ENCODE data around the gene UTY. TPM values are rescaled to one million over a fixed set of nuclear protein-coding genes. Genes with fewer than 3 reads are reported as not detected.

Gene UTY
- total RNA-seq (2014; rRNA removed) (not detected in 2 replicates), Bru-seq, nascent RNA (percentile 4 among the genes with signal in this experiment), BruChase-seq, experiment 1, labeled RNA remaining after a 6-hour chase (percentile 3 among the genes with signal in this experiment), BruChase-seq, experiment 2, labeled RNA remaining after a 2-hour chase (percentile 3 among the genes with signal in this experiment)
- long read RNA-seq = 0 reads

- H3K27ac ChIP-seq (ENCODE audit: low read length) = no peak within 1 kb of the TSS
- H3K9ac ChIP-seq (ENCODE audit: low read length) = no peak within 1 kb of the TSS
- no peak for ATAC-seq
- ChIA-PET CTCF (no interaction called here), POLR2A (ENCODE audit: unreplicated experiment) (no interaction called here)
- H3F3A ChIP-seq (ENCODE audit: low read length, unreplicated experiment) = no peaks in the 10 kb centered on the region
- no TSS peak for BruUV-seq (replicated peaks)
- H3K9me2 ChIP-seq (replicated peaks; ENCODE audit: low read length) = no peaks in the 10 kb centered on the region
- H3K27me3 ChIP-seq (ENCODE audit: low read length) = no peaks in the 10 kb centered on the region
- no peak for TF ChIP-seq EZH2phosphoT487 (IDR thresholded peaks at IDR 0.05; ENCODE audit: borderline replicate concordance, low read length)
- TF ChIP-seq, protein P1, sequence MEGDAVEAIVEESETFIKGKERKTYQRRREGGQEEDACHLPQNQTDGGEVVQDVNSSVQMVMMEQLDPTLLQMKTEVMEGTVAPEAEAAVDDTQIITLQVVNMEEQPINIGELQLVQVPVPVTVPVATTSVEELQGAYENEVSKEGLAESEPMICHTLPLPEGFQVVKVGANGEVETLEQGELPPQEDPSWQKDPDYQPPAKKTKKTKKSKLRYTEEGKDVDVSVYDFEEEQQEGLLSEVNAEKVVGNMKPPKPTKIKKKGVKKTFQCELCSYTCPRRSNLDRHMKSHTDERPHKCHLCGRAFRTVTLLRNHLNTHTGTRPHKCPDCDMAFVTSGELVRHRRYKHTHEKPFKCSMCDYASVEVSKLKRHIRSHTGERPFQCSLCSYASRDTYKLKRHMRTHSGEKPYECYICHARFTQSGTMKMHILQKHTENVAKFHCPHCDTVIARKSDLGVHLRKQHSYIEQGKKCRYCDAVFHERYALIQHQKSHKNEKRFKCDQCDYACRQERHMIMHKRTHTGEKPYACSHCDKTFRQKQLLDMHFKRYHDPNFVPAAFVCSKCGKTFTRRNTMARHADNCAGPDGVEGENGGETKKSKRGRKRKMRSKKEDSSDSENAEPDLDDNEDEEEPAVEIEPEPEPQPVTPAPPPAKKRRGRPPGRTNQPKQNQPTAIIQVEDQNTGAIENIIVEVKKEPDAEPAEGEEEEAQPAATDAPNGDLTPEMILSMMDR (conservative IDR thresholded peaks at IDR 0.05; ENCODE audit: low read depth, low read length) = no peak
- no peak for TF ChIP-seq EZH2 (IDR thresholded peaks at IDR 0.05; ENCODE audit: low read length, unreplicated experiment)
- no peaks in the 10 kb centered on the region for H3K36me3 ChIP-seq (ENCODE audit: low read depth, low read length)
- intact Hi-C loops (cut with micrococcal nuclease) = no loop called here
- H2AFZ ChIP-seq (ENCODE audit: low read length) = no peak within 1 kb of the TSS
- no peaks in the 10 kb centered on the region for H4K20me1 ChIP-seq (ENCODE audit: low read length)
- H3K4me3 ChIP-seq (ENCODE audit: low read length) = no peak within 1 kb of the TSS
- no peaks in the 10 kb centered on the region for H3K4me1 ChIP-seq (ENCODE audit: insufficient read depth, low read length)
- H3K9me3 ChIP-seq (ENCODE audit: low read length) = no peaks in the 10 kb centered on the region
- H3K79me2 ChIP-seq (ENCODE audit: low read length) = no peaks in the 10 kb centered on the region
- no peak within 1 kb of the TSS for H3K4me2 ChIP-seq (ENCODE audit: low read length)
- DNase-seq = no peak
Measured at GRCh38 chrY:13479828-13480227, at the start of gene UTY. Gene UTY (minus strand): TSS chrY:13480033. CDS start chrY:13479665, 368 bp downstream.

- no peak overlapping the region for H3K4me3 ChIP-seq (ENCODE audit: low read length)
- H2AFZ ChIP-seq (ENCODE audit: low read length) = no peak overlapping the region
- DNase-seq = no peak
- no TSS peak for BruUV-seq (replicated peaks)
- H3K27ac ChIP-seq (ENCODE audit: low read length) = no peak overlapping the region
- H3K36me3 ChIP-seq (ENCODE audit: low read depth, low read length) = no peaks in the 10 kb centered on the region
- H3K4me2 ChIP-seq (ENCODE audit: low read length) = no peak overlapping the region
- TF ChIP-seq EZH2 (IDR thresholded peaks at IDR 0.05; ENCODE audit: low read length, unreplicated experiment) = no peak
- no peak for TF ChIP-seq EZH2phosphoT487 (IDR thresholded peaks at IDR 0.05; ENCODE audit: borderline replicate concordance, low read length)
- TF ChIP-seq, protein P1 (conservative IDR thresholded peaks at IDR 0.05; ENCODE audit: low read depth, low read length) = no peak
- no peak for ATAC-seq
- no peak overlapping the region for H3K9ac ChIP-seq (ENCODE audit: low read length)
- CTCF ChIA-PET = no interaction called here
- POLR2A ChIA-PET (ENCODE audit: unreplicated experiment) = no interaction called here
- no peaks in the 10 kb centered on the region for H3K9me3 ChIP-seq (ENCODE audit: low read length)
- H3K4me1 ChIP-seq (ENCODE audit: insufficient read depth, low read length) = no peaks in the 10 kb centered on the region
- no peaks in the 10 kb centered on the region for H3F3A ChIP-seq (ENCODE audit: low read length, unreplicated experiment)
- no peaks in the 10 kb centered on the region for H3K79me2 ChIP-seq (ENCODE audit: low read length)
- intact Hi-C loops (cut with micrococcal nuclease) = no loop called here
- H3K27me3 ChIP-seq (ENCODE audit: low read length) = no peaks in the 10 kb centered on the region
- H4K20me1 ChIP-seq (ENCODE audit: low read length) = no peaks in the 10 kb centered on the region
- H3K9me2 ChIP-seq (replicated peaks; ENCODE audit: low read length) = no peaks in the 10 kb centered on the region
Measured at GRCh38 chrY:13520474-13520873, 40.6 kb upstream of the UTY start.

GRCh38 chrY:13501215-13501614, 21.4 kb upstream of the UTY start:
- Histone ChIP-seq H3K79me2 (ENCODE audit: low read length) (no peaks in the 10 kb centered on the region), H4K20me1 (ENCODE audit: low read length) (no peaks in the 10 kb centered on the region), H3F3A (ENCODE audit: low read length, unreplicated experiment) (no peaks in the 10 kb centered on the region), H3K4me2 (ENCODE audit: low read length) (no peak overlapping the region), H3K4me3 (ENCODE audit: low read length) (no peak overlapping the region), H3K9me2 (replicated peaks; ENCODE audit: low read length) (no peaks in the 10 kb centered on the region), H3K27me3 (ENCODE audit: low read length) (no peaks in the 10 kb centered on the region), H3K4me1 (ENCODE audit: insufficient read depth, low read length) (no peaks in the 10 kb centered on the region), H3K9me3 (ENCODE audit: low read length) (no peaks in the 10 kb centered on the region), H3K36me3 (ENCODE audit: low read depth, low read length) (no peaks in the 10 kb centered on the region), H2AFZ (ENCODE audit: low read length) (no peak overlapping the region), H3K9ac (ENCODE audit: low read length) (no peak overlapping the region), H3K27ac (ENCODE audit: low read length) (no peak overlapping the region)
- DNase-seq (no peak), ATAC-seq (no peak)
- POLR2A ChIA-PET (ENCODE audit: unreplicated experiment) = no interaction called here
- BruUV-seq (replicated peaks) = no TSS peak
- TF ChIP-seq EZH2phosphoT487 (IDR thresholded peaks at IDR 0.05; ENCODE audit: borderline replicate concordance, low read length) = no peak
- TF ChIP-seq, protein P1 (conservative IDR thresholded peaks at IDR 0.05; ENCODE audit: low read depth, low read length) = no peak
- intact Hi-C loops (cut with micrococcal nuclease) = no loop called here
- CTCF ChIA-PET = no interaction called here

Measured in PC-3 (cell line).